ENCODE results near the gene MYMK. TPM values are rescaled to one million over a fixed set of nuclear protein-coding genes. Genes with fewer than 3 reads are reported as not detected.
A peak's percentile ranks its signal among the peaks of the same experiment; 100 is the strongest.

The MYMK gene
- total RNA-seq, 2 experiments from 2014 or later: not detected

GRCh38 chr9:133529874-133530273 is 5.1 kb upstream of the MYMK start:
- Mint-ChIP-seq H3K4me3 (no peak overlapping the region), H3K9me3 (ENCODE audit: low read depth) (no peaks in the 10 kb centered on the region), H3K27ac (no peak overlapping the region), H3K36me3 (ENCODE audit: low read depth) (no peaks in the 10 kb centered on the region), H3K27me3 (peaks cover 4% of the 10 kb centered on the region), H3K4me1 (peaks cover 19% of the 10 kb centered on the region)
- intact Hi-C loops (cut with DNase I, micrococcal nuclease): loop anchor here (5.0 kb wide), 2 partner anchors 197 to 212 kb away; no protein-coding TSS in a partner anchor
- ATAC-seq (no peak), DNase-seq (no peak)
- POLR2A ChIA-PET: interaction anchor here (0.6 kb wide), 1 partner anchor 147 kb away, joined by 3 read pairs; no protein-coding TSS in a partner anchor
- CTCF ChIA-PET: no interaction called here

DNA sequence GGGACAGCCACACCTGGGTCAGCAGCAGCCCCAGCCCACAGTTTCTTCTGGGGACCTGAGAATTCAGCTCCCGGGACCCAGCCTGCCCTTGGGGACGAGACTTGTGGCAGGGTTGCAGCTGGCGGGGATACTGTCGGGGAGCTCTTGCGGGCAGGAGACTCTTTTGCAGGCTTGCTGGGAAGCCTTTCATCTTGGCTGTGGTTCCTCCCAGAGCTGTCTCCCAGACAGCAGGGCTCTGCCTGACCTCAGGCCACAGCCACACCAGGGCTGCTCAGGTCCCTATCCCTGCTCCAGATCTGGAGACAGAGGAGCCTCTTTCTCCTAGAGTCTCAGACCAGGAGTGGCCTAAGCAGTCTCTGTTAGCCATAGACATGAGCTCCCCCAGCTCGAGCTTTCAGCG is 4.7 kb upstream of the MYMK start:
- intact Hi-C loops (cut with DNase I, micrococcal nuclease): no loop called here
- CTCF ChIA-PET: no interaction called here
- ATAC-seq: no peak
- H3K4me3 Mint-ChIP-seq: no peak overlapping the region
- H3K9me3 Mint-ChIP-seq (ENCODE audit: low read depth): no peaks in the 10 kb centered on the region
- POLR2A ChIA-PET: interaction anchor here (0.6 kb wide), 1 partner anchor 148 kb away, joined by 3 read pairs; no protein-coding TSS in a partner anchor
- H3K4me1 Mint-ChIP-seq: peaks cover 19% of the 10 kb centered on the region
- H3K36me3 Mint-ChIP-seq (ENCODE audit: low read depth): no peaks in the 10 kb centered on the region
- no peak overlapping the region for H3K27ac Mint-ChIP-seq
- no peak for DNase-seq
- H3K27me3 Mint-ChIP-seq: peaks cover 4% of the 10 kb centered on the region

DNA sequence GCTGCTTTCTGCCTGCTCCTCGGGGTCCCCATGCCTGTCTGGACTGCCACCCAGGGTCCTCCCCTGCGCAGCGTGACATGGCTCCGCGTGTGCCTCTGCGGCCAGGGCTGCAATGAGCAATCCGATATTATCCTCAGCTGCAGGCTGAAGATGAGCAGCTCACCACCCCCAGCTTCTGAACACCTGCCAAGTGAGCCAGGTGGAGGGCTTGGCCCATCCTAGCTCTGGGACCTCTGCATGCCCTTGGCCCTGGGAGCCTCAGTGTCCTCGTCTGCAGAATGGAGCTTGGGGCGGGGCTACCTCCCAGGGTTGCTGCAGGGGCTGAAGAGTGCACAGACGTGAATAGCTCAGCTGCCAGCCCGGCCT is 4.1 kb upstream of the MYMK start:
- peaks cover 4% of the 10 kb centered on the region for H3K27me3 Mint-ChIP-seq
- CTCF ChIA-PET: no interaction called here
- H3K4me3 Mint-ChIP-seq: no peak overlapping the region

DNA sequence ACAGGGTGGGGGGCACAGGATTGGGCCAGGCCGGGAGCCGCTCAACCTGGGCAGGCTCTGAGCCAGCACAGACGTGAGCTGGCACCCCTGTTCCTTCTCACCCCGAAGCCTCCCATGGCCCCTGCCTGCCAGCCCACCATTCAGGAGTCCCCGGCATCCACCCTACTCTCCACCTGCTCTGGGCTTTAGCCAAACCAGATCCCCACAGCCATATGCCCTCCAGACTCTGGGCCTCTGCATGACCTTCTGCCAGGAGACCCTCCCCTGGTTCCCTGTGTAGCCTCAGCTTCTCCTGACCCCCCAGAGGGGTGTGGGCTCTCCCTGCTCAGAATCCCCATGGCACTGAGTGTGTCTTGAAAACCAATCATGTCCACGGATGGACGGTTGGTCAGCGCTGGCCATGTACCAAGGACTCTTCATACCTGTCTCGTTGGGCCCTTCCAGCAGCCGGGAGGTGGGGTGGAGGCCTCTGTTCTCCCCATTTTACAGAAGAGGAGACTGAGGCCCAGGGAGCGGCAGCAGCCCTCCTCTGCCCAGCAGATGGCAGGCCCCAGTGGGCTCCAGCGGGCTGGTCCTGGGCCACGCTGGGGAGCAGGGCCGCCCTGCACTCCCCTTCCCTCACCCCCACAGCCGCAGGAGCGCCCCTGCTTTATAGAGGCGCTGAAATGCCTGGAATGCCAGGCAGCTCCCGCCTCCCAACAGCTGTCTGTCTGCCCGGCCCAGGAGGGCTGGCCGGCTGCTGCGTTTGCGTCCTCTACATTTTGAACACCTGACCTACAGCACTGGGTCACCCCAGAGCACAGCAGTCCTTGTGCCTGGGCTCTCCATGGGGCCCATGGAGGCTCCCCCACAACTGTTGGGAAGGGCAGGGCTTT is 3.5 kb upstream of the MYMK start:
- ATAC-seq (no peak), DNase-seq (no peak)
- CTCF ChIA-PET: interaction anchor here (0.6 kb wide), 1 partner anchor 214 kb away, joined by 3 read pairs; no protein-coding TSS in a partner anchor
- no peak overlapping the region for H3K27ac Mint-ChIP-seq
- H3K4me3 Mint-ChIP-seq: no peak overlapping the region
- H3K27me3 Mint-ChIP-seq: peaks cover 2% of the 10 kb centered on the region
- no peaks in the 10 kb centered on the region for H3K36me3 Mint-ChIP-seq (ENCODE audit: low read depth)
- peaks cover 12% of the 10 kb centered on the region for H3K4me1 Mint-ChIP-seq
- POLR2A ChIA-PET: no interaction called here
- intact Hi-C loops (cut with DNase I, micrococcal nuclease): no loop called here
- H3K9me3 Mint-ChIP-seq (ENCODE audit: low read depth): no peaks in the 10 kb centered on the region

More for the DNA sequence above, 4.1 kb upstream of the MYMK start:
- H3K36me3 Mint-ChIP-seq (ENCODE audit: low read depth): no peaks in the 10 kb centered on the region
- H3K9me3 Mint-ChIP-seq (ENCODE audit: low read depth): no peaks in the 10 kb centered on the region
- peaks cover 16% of the 10 kb centered on the region for H3K4me1 Mint-ChIP-seq
- DNase-seq (no peak), ATAC-seq (no peak)
- no peak overlapping the region for H3K27ac Mint-ChIP-seq
- intact Hi-C loops (cut with DNase I, micrococcal nuclease): no loop called here
- POLR2A ChIA-PET: no interaction called here

DNA sequence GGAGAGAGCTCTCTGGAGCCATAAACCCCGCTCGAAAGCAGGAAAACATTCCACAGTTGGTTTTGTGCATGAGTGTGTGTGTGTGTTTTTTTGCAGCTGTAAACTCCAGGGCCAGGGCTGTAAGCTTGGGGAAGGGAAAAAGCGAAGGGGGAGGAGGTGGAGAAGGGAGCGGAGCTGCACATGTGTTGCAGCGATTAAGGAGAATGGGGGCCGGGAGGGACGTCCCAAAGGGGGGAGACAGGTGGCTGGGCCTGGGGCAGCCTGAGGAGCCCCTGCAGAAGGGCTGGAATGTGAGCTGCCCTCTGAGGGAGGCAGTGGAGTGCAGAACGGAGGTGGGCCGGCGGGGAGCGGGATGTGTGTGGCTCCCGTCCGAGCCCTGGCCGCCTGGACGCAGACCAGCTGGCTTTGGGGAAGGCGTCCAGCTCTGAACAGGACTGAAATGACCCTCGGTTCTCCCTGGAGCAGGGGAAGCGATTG is 2.7 kb upstream of the MYMK start:
- Mint-ChIP-seq H3K36me3 (ENCODE audit: low read depth) (no peaks in the 10 kb centered on the region), H3K4me1 (peaks cover 4% of the 10 kb centered on the region), H3K27ac (no peak overlapping the region), H3K27me3 (no peaks in the 10 kb centered on the region), H3K9me3 (ENCODE audit: low read depth) (no peaks in the 10 kb centered on the region), H3K4me3 (no peak overlapping the region)
- DNase-seq (no peak), ATAC-seq (no peak)
- intact Hi-C loops (cut with DNase I, micrococcal nuclease): no loop called here
- POLR2A ChIA-PET: no interaction called here
- CTCF ChIA-PET: interaction anchor here (0.6 kb wide), 1 partner anchor 214 kb away, joined by 3 read pairs; no protein-coding TSS in a partner anchor

DNA sequence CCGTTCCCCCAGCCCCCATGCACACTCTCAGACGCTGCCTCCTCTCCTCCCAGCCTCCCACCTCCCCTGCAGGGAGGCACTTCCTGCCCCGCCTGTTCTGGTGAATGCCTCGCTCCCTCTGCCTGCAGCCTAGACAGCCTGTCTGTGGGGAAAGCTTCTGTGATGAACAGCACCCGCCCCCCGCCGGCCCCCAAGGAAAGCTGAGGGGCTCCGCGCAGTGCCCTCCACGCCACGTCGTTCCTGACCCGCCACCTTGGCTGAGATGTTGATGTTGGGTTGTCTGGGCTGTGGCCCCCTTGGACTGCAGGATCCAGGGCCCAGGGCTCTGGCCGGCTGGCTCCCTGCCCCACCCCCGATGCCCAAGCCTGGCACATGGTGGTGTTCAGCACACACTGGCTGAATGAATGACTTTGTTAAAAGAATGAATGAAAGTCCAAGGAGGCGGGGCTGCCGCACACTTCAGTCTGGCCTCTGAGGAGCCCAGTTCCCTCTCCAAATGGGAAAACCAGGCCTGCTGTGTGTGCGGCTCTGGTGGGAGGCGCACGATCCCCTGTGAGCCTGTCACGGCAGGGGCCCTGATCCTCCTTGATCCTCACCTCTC is 2.1 kb upstream of the MYMK start:
- CTCF ChIA-PET: no interaction called here
- no peak overlapping the region for H3K4me3 Mint-ChIP-seq

GRCh38 chr9:133525677-133526076 is 918 bp upstream of the MYMK start:
- intact Hi-C loops (cut with DNase I, micrococcal nuclease): no loop called here
- ATAC-seq (no peak), DNase-seq (no peak)
- peaks cover 4% of the 10 kb centered on the region for H3K4me1 Mint-ChIP-seq
- no peak overlapping the region for H3K4me3 Mint-ChIP-seq
- H3K36me3 Mint-ChIP-seq (ENCODE audit: low read depth): no peaks in the 10 kb centered on the region
- no peaks in the 10 kb centered on the region for H3K9me3 Mint-ChIP-seq (ENCODE audit: low read depth)
- H3K27me3 Mint-ChIP-seq: no peaks in the 10 kb centered on the region
- ChIA-PET POLR2A (interaction anchor here (0.7 kb wide), 1 partner anchor 219 kb away, joined by 3 read pairs; no protein-coding TSS in a partner anchor), CTCF (no interaction called here)
- H3K27ac Mint-ChIP-seq: no peak overlapping the region

More for the DNA sequence above, 2.1 kb upstream of the MYMK start:
- POLR2A ChIA-PET: no interaction called here
- DNase-seq (peak; percentile 24), ATAC-seq (no peak)
- H3K9me3 Mint-ChIP-seq (ENCODE audit: low read depth): no peaks in the 10 kb centered on the region
- H3K27me3 Mint-ChIP-seq: no peaks in the 10 kb centered on the region
- no peaks in the 10 kb centered on the region for H3K36me3 Mint-ChIP-seq (ENCODE audit: low read depth)
- H3K4me1 Mint-ChIP-seq: peaks cover 4% of the 10 kb centered on the region
- intact Hi-C loops (cut with DNase I, micrococcal nuclease): no loop called here
- H3K27ac Mint-ChIP-seq: no peak overlapping the region

GRCh38 chr9:133524146-133524545 is 613 bp downstream of the MYMK start:
- no peak overlapping the region for H3K4me3 Mint-ChIP-seq
- intact Hi-C loops (cut with DNase I, micrococcal nuclease): no loop called here
- CTCF ChIA-PET: interaction anchor here (0.7 kb wide), 1 partner anchor 228 kb away, joined by 3 read pairs; no protein-coding TSS in a partner anchor

GRCh38 chr9:133523106-133523505 is 1.7 kb downstream of the MYMK start:
- no peak for DNase-seq
- no peak for ATAC-seq
- Mint-ChIP-seq H3K36me3 (ENCODE audit: low read depth) (no peaks in the 10 kb centered on the region), H3K27ac (no peak overlapping the region), H3K9me3 (ENCODE audit: low read depth) (no peaks in the 10 kb centered on the region), H3K4me3 (no peak overlapping the region), H3K27me3 (no peaks in the 10 kb centered on the region), H3K4me1 (peaks cover 4% of the 10 kb centered on the region)
- ChIA-PET POLR2A (no interaction called here), CTCF (no interaction called here)
- intact Hi-C loops (cut with DNase I, micrococcal nuclease): no loop called here

More at GRCh38 chr9:133524146-133524545, 613 bp downstream of the MYMK start:
- no peaks in the 10 kb centered on the region for H3K9me3 Mint-ChIP-seq (ENCODE audit: low read depth)
- DNase-seq: no peak
- no peak overlapping the region for H3K27ac Mint-ChIP-seq
- H3K36me3 Mint-ChIP-seq (ENCODE audit: low read depth): no peaks in the 10 kb centered on the region
- POLR2A ChIA-PET: no interaction called here
- peaks cover 4% of the 10 kb centered on the region for H3K4me1 Mint-ChIP-seq
- no peaks in the 10 kb centered on the region for H3K27me3 Mint-ChIP-seq
- no peak for ATAC-seq

DNA sequence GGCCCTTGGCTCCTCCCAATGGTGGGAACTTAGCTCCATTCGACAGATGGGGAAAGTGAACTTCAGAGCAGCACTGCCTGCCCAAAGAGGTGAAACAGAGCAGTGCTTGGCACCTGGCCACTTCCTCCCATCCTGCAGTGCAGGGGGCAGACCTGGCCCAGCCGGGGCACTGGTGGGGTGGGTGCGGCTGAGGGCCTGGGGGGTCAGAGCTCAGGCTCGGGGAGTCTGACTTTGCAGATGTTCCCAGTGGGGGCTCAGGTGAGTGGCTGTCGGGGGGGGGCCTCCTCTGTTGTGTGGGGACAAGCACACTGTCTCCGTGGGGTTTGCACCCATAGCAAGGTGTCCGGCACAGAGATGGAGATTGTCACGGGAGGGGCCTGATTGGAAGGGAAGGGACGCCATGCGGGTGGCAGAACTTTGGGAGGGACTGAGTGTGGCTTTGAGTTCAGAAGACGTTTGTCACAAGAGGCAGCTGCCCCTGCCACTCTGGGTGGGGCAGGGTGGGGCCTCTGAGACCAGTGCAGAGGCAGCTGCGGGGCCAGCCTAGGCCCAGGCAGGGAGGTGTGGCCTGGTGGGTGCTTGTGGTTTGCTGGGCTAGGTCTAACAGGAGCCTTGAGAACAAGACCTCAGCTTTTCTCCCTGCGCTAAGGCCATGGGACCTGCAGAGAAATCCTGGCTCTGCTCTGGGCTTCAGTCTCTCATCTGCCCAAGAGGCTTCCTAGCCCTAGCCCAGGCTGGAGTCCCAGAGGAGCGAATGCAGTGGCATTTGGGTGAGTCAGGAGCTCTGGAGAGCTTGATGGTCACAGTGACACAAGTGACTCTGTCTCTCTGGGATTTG is 2.5 kb downstream of the MYMK start:
- Mint-ChIP-seq H3K9me3 (ENCODE audit: low read depth) (no peaks in the 10 kb centered on the region), H3K4me3 (no peak overlapping the region), H3K4me1 (peaks cover 4% of the 10 kb centered on the region), H3K27ac (no peak overlapping the region), H3K27me3 (no peaks in the 10 kb centered on the region), H3K36me3 (ENCODE audit: low read depth) (no peaks in the 10 kb centered on the region)
- intact Hi-C loops (cut with DNase I, micrococcal nuclease): no loop called here
- DNase-seq: no peak
- ATAC-seq: no peak
- CTCF ChIA-PET: interaction anchor here (1.0 kb wide), 1 partner anchor 473 kb away, joined by 3 read pairs; no protein-coding TSS in a partner anchor
- POLR2A ChIA-PET: no interaction called here
